Measurements from ENCODE around the gene OR8B3. TPM values are rescaled to one million over a fixed set of nuclear protein-coding genes. Genes with fewer than 3 reads are reported as not detected.

Gene OR8B3
- polyA plus RNA-seq, 1 donor (not counting 4 experiments of a cell fraction or from before 2014, with no cell fraction given) = not detected

- Histone ChIP-seq H3K4me3 (ENCODE audit: control insufficient read depth in 2 of 3, extremely low read depth in 1 of 3, insufficient read depth in 2 of 3, low read depth in 1 of 3, low read length in 3 of 3) (no peak overlapping the region), H3K9me3 (ENCODE audit: control insufficient read depth, low read depth, low read length) (no peaks in the 10 kb centered on the region), H3K4me1 (ENCODE audit: control insufficient read depth, extremely low read depth, insufficient read depth, low read length) (no peaks in the 10 kb centered on the region), H4K20me1 (ENCODE audit: control insufficient read depth, extremely low read depth, insufficient read depth, low read length) (no peaks in the 10 kb centered on the region), H3K36me3 (ENCODE audit: control insufficient read depth in 2 of 2, extremely low read depth in 1 of 2, insufficient read depth in 2 of 2, low read length in 2 of 2) (no peaks in the 10 kb centered on the region), H3K4me2 (ENCODE audit: control insufficient read depth, extremely low read depth, insufficient read depth, low read depth, low read length) (no peak overlapping the region), H3K27me3 (ENCODE audit: control insufficient read depth, extremely low read depth, insufficient read depth, low read length) (no peaks in the 10 kb centered on the region), H3K79me2 (ENCODE audit: control insufficient read depth, insufficient read depth, low read length) (no peaks in the 10 kb centered on the region), H3K9me1 (ENCODE audit: control insufficient read depth, extremely low read depth, insufficient read depth, low read length) (no peaks in the 10 kb centered on the region), H3K27ac (ENCODE audit: control insufficient read depth, insufficient read depth, low read length) (no peak overlapping the region), H3K9ac (ENCODE audit: control insufficient read depth, extremely low read depth, insufficient read depth, low read length) (no peak overlapping the region), H2AFZ (ENCODE audit: control insufficient read depth, low read length) (no peak overlapping the region)
- FAIRE-seq = no peak
- no peak for DNase-seq (ENCODE audit: low read depth, low spot score)
- TF ChIP-seq, protein P1, sequence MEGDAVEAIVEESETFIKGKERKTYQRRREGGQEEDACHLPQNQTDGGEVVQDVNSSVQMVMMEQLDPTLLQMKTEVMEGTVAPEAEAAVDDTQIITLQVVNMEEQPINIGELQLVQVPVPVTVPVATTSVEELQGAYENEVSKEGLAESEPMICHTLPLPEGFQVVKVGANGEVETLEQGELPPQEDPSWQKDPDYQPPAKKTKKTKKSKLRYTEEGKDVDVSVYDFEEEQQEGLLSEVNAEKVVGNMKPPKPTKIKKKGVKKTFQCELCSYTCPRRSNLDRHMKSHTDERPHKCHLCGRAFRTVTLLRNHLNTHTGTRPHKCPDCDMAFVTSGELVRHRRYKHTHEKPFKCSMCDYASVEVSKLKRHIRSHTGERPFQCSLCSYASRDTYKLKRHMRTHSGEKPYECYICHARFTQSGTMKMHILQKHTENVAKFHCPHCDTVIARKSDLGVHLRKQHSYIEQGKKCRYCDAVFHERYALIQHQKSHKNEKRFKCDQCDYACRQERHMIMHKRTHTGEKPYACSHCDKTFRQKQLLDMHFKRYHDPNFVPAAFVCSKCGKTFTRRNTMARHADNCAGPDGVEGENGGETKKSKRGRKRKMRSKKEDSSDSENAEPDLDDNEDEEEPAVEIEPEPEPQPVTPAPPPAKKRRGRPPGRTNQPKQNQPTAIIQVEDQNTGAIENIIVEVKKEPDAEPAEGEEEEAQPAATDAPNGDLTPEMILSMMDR (optimal IDR thresholded peaks at IDR 0.05 in 1 of 3, IDR thresholded peaks at IDR 0.05 in 1 of 3, conservative IDR thresholded peaks at IDR 0.05 in 1 of 3; ENCODE audit: extremely low read depth in 1 of 3, insufficient read depth in 2 of 3, low read length in 3 of 3) = no peak
- TF ChIP-seq EZH2 (IDR thresholded peaks at IDR 0.05; ENCODE audit: low read length) = no peak
- dilution Hi-C loops (cut with MboI; ENCODE audit: extremely low pct_ligation_motif_present, low sequenced_read_pairs) = no loop called here
Measured at GRCh38 chr11:124359566-124359965, 39.3 kb downstream of the OR8B3 start.

DNA sequence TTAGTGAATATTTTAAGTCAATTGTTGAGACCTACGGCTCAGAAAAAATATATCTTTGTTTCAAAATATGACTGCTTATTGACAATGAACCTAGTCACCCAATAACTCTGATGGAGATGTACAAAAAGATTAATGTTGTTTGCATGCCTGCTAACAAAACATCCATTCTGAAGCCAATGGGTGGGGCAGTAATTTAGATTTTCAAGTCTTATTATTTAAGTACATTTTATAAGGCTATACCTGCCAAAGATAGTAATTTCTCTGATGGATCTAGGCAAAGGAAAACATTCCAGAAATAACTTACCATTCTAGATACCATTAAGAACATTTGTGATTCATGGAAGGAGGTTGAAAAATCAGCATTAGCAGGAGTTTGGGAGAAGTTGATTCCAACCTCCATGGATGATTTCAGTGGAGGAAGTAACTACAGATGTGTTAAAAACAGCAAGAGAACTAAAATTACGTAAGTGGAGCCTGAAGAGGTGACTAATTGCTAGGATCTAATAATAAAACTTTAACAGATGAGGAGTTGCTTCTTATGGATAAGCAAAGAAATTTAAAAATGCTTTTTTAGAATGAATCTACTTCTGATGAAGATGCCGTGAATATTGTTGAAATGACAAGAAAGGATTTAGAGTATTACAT lies 52.4 kb downstream of the OR8B3 start:
- Histone ChIP-seq H3K9me1 (ENCODE audit: control insufficient read depth, extremely low read depth, insufficient read depth, low read length) (no peaks in the 10 kb centered on the region), H2AFZ (ENCODE audit: control insufficient read depth, low read length) (no peak overlapping the region), H3K4me2 (ENCODE audit: control insufficient read depth, extremely low read depth, insufficient read depth, low read depth, low read length) (no peak overlapping the region), H3K4me3 (ENCODE audit: control insufficient read depth in 2 of 3, extremely low read depth in 1 of 3, insufficient read depth in 2 of 3, low read depth in 1 of 3, low read length in 3 of 3) (no peak overlapping the region), H4K20me1 (ENCODE audit: control insufficient read depth, extremely low read depth, insufficient read depth, low read length) (no peaks in the 10 kb centered on the region), H3K9me3 (ENCODE audit: control insufficient read depth, low read depth, low read length) (no peaks in the 10 kb centered on the region), H3K27ac (ENCODE audit: control insufficient read depth, insufficient read depth, low read length) (no peak overlapping the region), H3K4me1 (ENCODE audit: control insufficient read depth, extremely low read depth, insufficient read depth, low read length) (no peaks in the 10 kb centered on the region), H3K27me3 (ENCODE audit: control insufficient read depth, extremely low read depth, insufficient read depth, low read length) (no peaks in the 10 kb centered on the region), H3K36me3 (ENCODE audit: control insufficient read depth in 2 of 2, extremely low read depth in 1 of 2, insufficient read depth in 2 of 2, low read length in 2 of 2) (no peaks in the 10 kb centered on the region), H3K79me2 (ENCODE audit: control insufficient read depth, insufficient read depth, low read length) (no peaks in the 10 kb centered on the region), H3K9ac (ENCODE audit: control insufficient read depth, extremely low read depth, insufficient read depth, low read length) (no peak overlapping the region)
- DNase-seq (ENCODE audit: low read depth, low spot score) = no peak
- TF ChIP-seq EZH2 (IDR thresholded peaks at IDR 0.05; ENCODE audit: low read length) = no peak
- TF ChIP-seq, protein P1 (optimal IDR thresholded peaks at IDR 0.05 in 1 of 3, IDR thresholded peaks at IDR 0.05 in 1 of 3, conservative IDR thresholded peaks at IDR 0.05 in 1 of 3; ENCODE audit: extremely low read depth in 1 of 3, insufficient read depth in 2 of 3, low read length in 3 of 3) = no peak
- FAIRE-seq = no peak
- dilution Hi-C loops (cut with MboI; ENCODE audit: extremely low pct_ligation_motif_present, low sequenced_read_pairs) = no loop called here

Other genes starting within 250 kb of the OR8B3 start
- gene OR10D3, start 215.7 kb downstream of the OR8B3 start, polyA plus RNA-seq = not detected in 3 replicates
- gene OR8G1, start 157.9 kb downstream of the OR8B3 start, polyA plus RNA-seq = not detected in 3 replicates
- 0.06 TPM in 1 of 3 replicates, not detected in the others for gene OR8G5, start 142.6 kb downstream of the OR8B3 start, polyA plus RNA-seq
- not detected in 3 replicates for gene OR8D1, start 85.1 kb downstream of the OR8B3 start, polyA plus RNA-seq
- gene OR8D2, start 78.8 kb downstream of the OR8B3 start, polyA plus RNA-seq = not detected in 3 replicates
- not detected in 3 replicates for gene OR8B2, start 14.5 kb downstream of the OR8B3 start, polyA plus RNA-seq
- gene OR8B4, start 25.8 kb upstream of the OR8B3 start, polyA plus RNA-seq = not detected in 3 replicates
- gene OR8B8, start 46.7 kb upstream of the OR8B3 start, polyA plus RNA-seq = not detected in 3 replicates
- gene OR8B12, start 144.6 kb upstream of the OR8B3 start, polyA plus RNA-seq = not detected in 3 replicates
- gene OR8A1, start 171.0 kb upstream of the OR8B3 start, polyA plus RNA-seq = not detected in 3 replicates
- not detected in 3 replicates for gene PANX3, start 212.4 kb upstream of the OR8B3 start, polyA plus RNA-seq
- gene TBRG1, start 223.8 kb upstream of the OR8B3 start, polyA plus RNA-seq = 28.5 to 40.2 TPM (median 32.6 TPM) in 3 replicates

Measured in keratinocyte (primary cell).